HCT116 (cell line): ENCODE data around the gene TSPAN10. TPM values are rescaled to one million over a fixed set of nuclear protein-coding genes. Genes with fewer than 3 reads are reported as not detected.

ENCODE experiments used
- ATAC-seq: fragments of 200-7000 bp; cut with Tn5 transposase; 2 replicates; pipeline ENCODE4 v1.9.1; 2020; ENCODE audit warnings: mild to moderate bottlenecking, moderate library complexity
- BruUV-seq: library from RNA; stranded (reverse); fragments of 400-500 nt; replicated peaks from 2 replicates; lab custom pipeline; 2021; lab: Mats Ljungman, UMichigan
- CTCF ChIA-PET: fragments of 300-600 bp; sonication (Branson Sonifier 250); formaldehyde crosslinking; loops from one replicate; lab custom pipeline; 2021; ENCODE audit warnings: antibody characterized with exemption; lab: Charles Lee
- POLR2A ChIA-PET: fragments of 300-600, 350-600 bp; sonication (Branson Sonifier 250); formaldehyde crosslinking; loops from one replicate; lab custom pipeline; 2021; ENCODE audit warnings: antibody characterized with exemption; lab: Charles Lee
- RAD21 ChIA-PET, 2 experiments: fragments of 300-600 bp; sonication (Branson Sonifier 250); formaldehyde crosslinking; loops; one replicate each; lab custom pipeline; 2023; ENCODE audit warnings: low total read pairs in 2 of 2; ENCODE audit not compliant: uncharacterized antibody in 2 of 2, unreplicated experiment in 2 of 2, low non-redundant PET in 1 of 2; lab: Charles Lee
- DNase-seq: peaks from one replicate; pipeline ENCODE4 v3.0.0-alpha.2; 2010; ENCODE audit warnings: low read depth, low spot score
- H2AFZ ChIP-seq: fragments of 200-600 bp; shearing (Covaris generic), sonication (generic); 2 replicates; pipeline ENCODE4 v1.6.1; 2017; ENCODE audit warnings: low read depth, mixed run types, mixed read lengths, antibody characterized with exemption, low read length; ENCODE audit not compliant: poor library complexity, severe bottlenecking
- H3K27ac ChIP-seq: 2 replicates; pipeline ENCODE4 v1.5.1; 2012; ENCODE audit warnings: low read depth, low read length
- H3K27me3 ChIP-seq: fragments of 200-600 bp; sonication (generic); 2 replicates; pipeline ENCODE4 v1.6.1; 2016; ENCODE audit warnings: mixed run types, low read length, mixed read lengths; ENCODE audit not compliant: insufficient read depth
- H3K36me3 ChIP-seq, 2 experiments: fragments of 200-500 bp in 1 of 2; fragments of 200-600 bp in 1 of 2; sonication (Bioruptor generic) in 1 of 2; sonication (generic) in 1 of 2; 2 replicates each; pipeline versions ENCODE4 v1.5.1 to v1.6.1; 2014 to 2016; ENCODE audit warnings: low read length in 2 of 2, inconsistent platforms in 1 of 2, mixed read lengths in 1 of 2, mixed run types in 1 of 2; ENCODE audit not compliant: insufficient read depth in 2 of 2, control insufficient read depth in 1 of 2
- H3K4me1 ChIP-seq, 2 experiments: fragments of 200-600 bp in 1 of 2; sonication (generic) in 1 of 2; 2 replicates each; pipeline versions ENCODE4 v1.5.1 to v1.6.1; 2012 to 2017; ENCODE audit warnings: low read length in 2 of 2, inconsistent platforms in 1 of 2, mild to moderate bottlenecking in 1 of 2, mixed read lengths in 1 of 2, mixed run types in 1 of 2, moderate library complexity in 1 of 2; ENCODE audit not compliant: insufficient read depth in 2 of 2, control insufficient read depth in 1 of 2
- H3K4me2 ChIP-seq: fragments of 200-600 bp; sonication (generic); 2 replicates; pipeline ENCODE4 v1.6.1; 2017; ENCODE audit warnings: mixed run types, low read length, mixed read lengths
- H3K4me3 ChIP-seq, 2 experiments: fragments of 200-600 bp in 1 of 2; sonication (generic) in 1 of 2; replicated peaks in 1 of 2; 2 replicates each; pipeline ENCODE4 v1.5.1; 2011 to 2016; ENCODE audit warnings: low read length in 2 of 2, control low read depth in 1 of 2, low read depth in 1 of 2, mild to moderate bottlenecking in 1 of 2, mixed read lengths in 1 of 2, mixed run types in 1 of 2
- H3K79me2 ChIP-seq: fragments of 200-600 bp; sonication (generic); 2 replicates; pipeline ENCODE4 v1.6.1; 2017; ENCODE audit warnings: mild to moderate bottlenecking, mixed run types, low read length, moderate library complexity, mixed read lengths; ENCODE audit not compliant: insufficient read depth
- H3K9ac ChIP-seq: fragments of 200-600 bp; sonication (generic); 2 replicates; pipeline ENCODE4 v1.6.1; 2016; ENCODE audit warnings: low read length, mixed read lengths
- H3K9me2 ChIP-seq: fragments of 200-600 bp; sonication (generic), shearing (Covaris generic); 2 replicates; pipeline ENCODE4 v1.6.1; 2017; ENCODE audit warnings: mixed run types, mild to moderate bottlenecking, moderate library complexity; ENCODE audit not compliant: insufficient read depth
- H3K9me3 ChIP-seq, 2 experiments: fragments of 200-500 bp in 1 of 2; fragments of 200-600 bp in 1 of 2; sonication (Bioruptor generic) in 1 of 2; sonication (generic) in 1 of 2; 2 replicates each; pipeline ENCODE4 v1.6.1; 2014 to 2017; ENCODE audit warnings: low read length in 2 of 2, mixed read lengths in 2 of 2, inconsistent platforms in 1 of 2, low read depth in 1 of 2, mild to moderate bottlenecking in 1 of 2, mixed run types in 1 of 2, moderate library complexity in 1 of 2; ENCODE audit not compliant: control insufficient read depth in 1 of 2, insufficient read depth in 1 of 2
- H4K20me1 ChIP-seq: fragments of 200-600 bp; sonication (generic), shearing (Covaris generic); 2 replicates; pipeline ENCODE4 v1.6.1; 2017; ENCODE audit warnings: mixed run types, mild to moderate bottlenecking, moderate library complexity; ENCODE audit not compliant: insufficient read depth
- ATF3 ChIP-seq: IDR thresholded peaks from 2 replicates; pipeline ENCODE4 v1.6.1; 2012
- CEBPB ChIP-seq: IDR thresholded peaks from 2 replicates; pipeline ENCODE4 v1.6.1; 2012; ENCODE audit warnings: low read depth
- ELF1 ChIP-seq: IDR thresholded peaks from 2 replicates; pipeline ENCODE4 v1.6.1; 2012; ENCODE audit warnings: low read depth, borderline replicate concordance
- EZH2 ChIP-seq: fragments of 200-600 bp; sonication (generic); IDR thresholded peaks from 2 replicates; pipeline ENCODE4 v1.6.1; 2017; ENCODE audit warnings: antibody characterized with exemption, mixed run types
- EZH2phosphoT487 ChIP-seq: fragments of 200-600 bp; IDR thresholded peaks from 2 replicates; pipeline ENCODE4 v1.6.1; 2018; ENCODE audit warnings: antibody characterized with exemption, borderline replicate concordance
- FOSL1 ChIP-seq: IDR thresholded peaks from 2 replicates; pipeline ENCODE4 v1.6.1; 2012; ENCODE audit warnings: low read depth
- MAX ChIP-seq: IDR thresholded peaks from 2 replicates; pipeline ENCODE4 v1.6.1; 2012
- POLR2A ChIP-seq: IDR thresholded peaks from 2 replicates; pipeline ENCODE4 v1.7.0; 2011; ENCODE audit warnings: borderline replicate concordance; ENCODE audit not compliant: insufficient read depth, insufficient read length; ENCODE audit errors: extremely low read depth
- RAD21 ChIP-seq: IDR thresholded peaks from 2 replicates; pipeline ENCODE4 v1.6.1; 2012; ENCODE audit warnings: low read depth, mild to moderate bottlenecking
- REST ChIP-seq: IDR thresholded peaks from 2 replicates; pipeline ENCODE4 v1.6.1; 2012; ENCODE audit warnings: low read depth
- SIN3A ChIP-seq: IDR thresholded peaks from 2 replicates; pipeline ENCODE4 v1.6.1; 2012; ENCODE audit warnings: low read depth
- SRF ChIP-seq: IDR thresholded peaks from 2 replicates; pipeline ENCODE4 v1.6.1; 2012; ENCODE audit warnings: low read depth
- TCF7L2 ChIP-seq: IDR thresholded peaks from 2 replicates; pipeline ENCODE4 v1.7.0; 2011; ENCODE audit warnings: borderline replicate concordance, inconsistent platforms; ENCODE audit not compliant: insufficient read depth, insufficient read length; ENCODE audit errors: extremely low read depth
- YY1 ChIP-seq: IDR thresholded peaks from 2 replicates; pipeline ENCODE4 v1.6.1; 2011; ENCODE audit warnings: low read length, low read depth, moderate library complexity, mild to moderate bottlenecking; ENCODE audit not compliant: insufficient replicate concordance; ENCODE audit errors: extremely low read depth
- ZNF274 ChIP-seq: fragments of 200-500 bp; sonication (Bioruptor generic); IDR thresholded peaks from 2 replicates; pipeline ENCODE4 v1.6.1; 2014; ENCODE audit warnings: mild to moderate bottlenecking, low read depth, low read length, inconsistent platforms
- intact Hi-C: fragments of 100-400 bp; cut with micrococcal nuclease; formaldehyde crosslinking; loops from 2 replicates; pipeline ENCODE4 v1.10.0; 2022
- total RNA-seq: library from RNA; stranded (reverse); gene quantifications from one replicate; pipeline ENCODE4 v1.2.1, GENCODE V29; 2021; ENCODE audit not compliant: unreplicated experiment

Gene TSPAN10
- total RNA-seq, 1 experiment from 2014 or later, result 2.3 TPM

- TF ChIP-seq ATF3 (no peak), SIN3A (no peak), TCF7L2 (no peak)
- TF ChIP-seq, all 23 proteins: peak for 0
These were observed 15.4 kb upstream of the TSPAN10 start (continued) for GRCh38 chr17:81621494-81622130.

- peaks cover 6 to 11% of the 10 kb centered on the region in 2 experiments for H3K4me1 ChIP-seq
- H3K36me3 ChIP-seq, result peaks cover 36 to 49% of the 10 kb centered on the region in 2 experiments
- ChIA-PET POLR2A (interaction anchor here (0.7 kb wide), 1 partner anchor 24 kb away, joined by 3 read pairs; no protein-coding TSS in a partner anchor), CTCF (no interaction called here), RAD21 (no interaction called here)
- H3K27me3 ChIP-seq, result no peaks in the 10 kb centered on the region
- no peak overlapping the region for H2AFZ ChIP-seq
- no peaks in the 10 kb centered on the region for H3K9me3 ChIP-seq
- no peak for TF ChIP-seq ELF1
- TF ChIP-seq POLR2A, result no peak
- TF ChIP-seq SRF, result no peak
- TF ChIP-seq CEBPB, result no peak
- no peak for TF ChIP-seq ZNF274
- no peak for TF ChIP-seq REST
- TF ChIP-seq RAD21, result no peak
- no peak for TF ChIP-seq FOSL1
- TF ChIP-seq EZH2, result no peak
- no peak for TF ChIP-seq MAX
- no peak for TF ChIP-seq EZH2phosphoT487
- TF ChIP-seq YY1, result no peak
- no peak overlapping the region for H3K4me2 ChIP-seq
- H3K9me2 ChIP-seq, result no peaks in the 10 kb centered on the region
- intact Hi-C loops, result no loop called here
- no peak for ATAC-seq
- H4K20me1 ChIP-seq, result peaks cover 1% of the 10 kb centered on the region; the same call in 1 of the 2 replicates
- peaks cover 96% of the 10 kb centered on the region for H3K79me2 ChIP-seq
- no peak overlapping the region for H3K4me3 ChIP-seq
- BruUV-seq, result no TSS peak
- no peak overlapping the region for H3K9ac ChIP-seq
- no peak for DNase-seq
- H3K27ac ChIP-seq, result no peak overlapping the region
These were observed 6.7 kb upstream of the TSPAN10 start for GRCh38 chr17:81630274-81630673.
